Uterus (tissue), 2 donors: ENCODE data around the gene ETHE1.

Experiments used
- CTCF ChIP-seq, 4 experiments: fragments of 200-600 bp in 2 of 4; fragments of 450-650 bp in 2 of 4; sonication (generic) in 2 of 4; IDR thresholded peaks; one replicate each; pipeline ENCODE4 v1.5.1; 2016 to 2019; ENCODE audit warnings: antibody characterized with exemption in 4 of 4, mild to moderate bottlenecking in 2 of 4, moderate library complexity in 1 of 4
- POLR2A ChIP-seq, 2 donors: fragments of 450-650 bp; IDR thresholded peaks; one replicate each; pipeline ENCODE4 v1.6.1; 2016; ENCODE audit warnings: antibody characterized with exemption in 2 of 2, mild to moderate bottlenecking in 1 of 2, moderate library complexity in 1 of 2

DNA sequence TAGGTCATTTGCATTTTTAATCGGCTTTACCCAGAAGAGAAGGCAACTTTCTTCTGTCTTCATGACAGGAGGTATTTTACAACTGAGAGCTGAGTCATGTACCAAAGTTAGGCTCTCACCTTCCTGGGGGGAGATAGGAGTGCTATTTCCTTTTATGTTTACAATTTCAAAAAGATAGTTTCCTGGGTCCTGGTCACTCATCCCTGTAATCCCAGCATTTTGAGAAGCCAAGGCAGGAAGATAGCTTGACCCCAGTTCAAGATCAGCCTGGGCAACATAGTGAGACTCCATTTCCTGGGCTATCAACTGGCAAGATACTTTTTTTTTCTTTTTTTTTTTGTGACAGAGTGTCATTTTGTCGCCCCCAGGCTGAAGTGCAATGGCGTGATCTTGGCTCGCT is 69.2 kb downstream of the ETHE1 start:
- TF ChIP-seq CTCF (IDR thresholded peaks at IDR 0.05) (no peak), POLR2A (IDR thresholded peaks at IDR 0.05) (no peak)
